Astrocyte (in vitro differentiated cells and primary cell): ENCODE data around the gene MYBPC1. TPM values are rescaled to one million over a fixed set of nuclear protein-coding genes. Genes with fewer than 3 reads are reported as not detected.

ENCODE experiments used
- DNase-seq: peaks from one replicate; pipeline ENCODE4 v3.0.0-alpha.2; 2010; ENCODE audit warnings: low read depth
- FAIRE-seq: peaks from 2 replicates; lab custom pipeline; 2011; peaks lifted over from hg19 to GRCh38; lab: Jason Lieb, UNC
- H2AFZ ChIP-seq: 2 replicates; pipeline ENCODE4 v1.6.0; 2012; ENCODE audit warnings: low read depth, low read length, inconsistent platforms
- H3K27ac ChIP-seq: 2 replicates; pipeline ENCODE4 v1.5.1; 2011; ENCODE audit warnings: low read depth, low read length, inconsistent platforms
- H3K27me3 ChIP-seq: 2 replicates; pipeline ENCODE4 v1.6.0; 2011; ENCODE audit warnings: low read length, inconsistent platforms; ENCODE audit not compliant: insufficient read depth
- H3K36me3 ChIP-seq: 2 replicates; pipeline ENCODE4 v1.5.1; 2011; ENCODE audit warnings: low read length, inconsistent platforms; ENCODE audit not compliant: insufficient read depth
- H3K4me1 ChIP-seq: 2 replicates; pipeline ENCODE4 v1.5.1; 2011; ENCODE audit warnings: low read length, inconsistent platforms; ENCODE audit not compliant: insufficient read depth
- H3K4me2 ChIP-seq: 2 replicates; pipeline ENCODE4 v1.6.0; 2012; ENCODE audit warnings: low read length, inconsistent platforms
- H3K4me3 ChIP-seq: 2 replicates; pipeline ENCODE4 v1.5.1; 2011; ENCODE audit warnings: low read depth, mild to moderate bottlenecking, low read length, inconsistent platforms; ENCODE audit not compliant: insufficient read depth
- H3K79me2 ChIP-seq: 2 replicates; pipeline ENCODE4 v1.6.0; 2012; ENCODE audit warnings: mild to moderate bottlenecking, low read length, inconsistent platforms; ENCODE audit not compliant: insufficient read depth
- H3K9ac ChIP-seq: 2 replicates; pipeline ENCODE4 v1.6.0; 2012; ENCODE audit warnings: mild to moderate bottlenecking, low read length, inconsistent platforms
- H3K9me3 ChIP-seq: 2 replicates; pipeline ENCODE4 v1.5.1; 2012; ENCODE audit warnings: low read depth, mild to moderate bottlenecking, low read length, inconsistent platforms; ENCODE audit not compliant: insufficient read depth
- H4K20me1 ChIP-seq: 2 replicates; pipeline ENCODE4 v1.6.0; 2012; ENCODE audit warnings: low read length, inconsistent platforms; ENCODE audit not compliant: insufficient read depth
- H3K27ac Mint-ChIP-seq: one replicate; pipeline ENCODE4 v1.8.0; 2021; ENCODE audit warnings: mild to moderate bottlenecking, mixed read lengths; ENCODE audit not compliant: unreplicated experiment
- H3K27me3 Mint-ChIP-seq: one replicate; pipeline ENCODE4 v1.8.0; 2021; ENCODE audit warnings: low read depth, mixed read lengths; ENCODE audit not compliant: unreplicated experiment
- H3K36me3 Mint-ChIP-seq: one replicate; pipeline ENCODE4 v1.8.0; 2021; ENCODE audit warnings: low read depth, mixed read lengths; ENCODE audit not compliant: unreplicated experiment
- H3K4me1 Mint-ChIP-seq: one replicate; pipeline ENCODE4 v1.8.0; 2021; ENCODE audit warnings: low read depth, mixed read lengths; ENCODE audit not compliant: unreplicated experiment
- H3K4me3 Mint-ChIP-seq: one replicate; pipeline ENCODE4 v1.8.0; 2021; ENCODE audit warnings: mild to moderate bottlenecking, moderate library complexity, mixed read lengths; ENCODE audit not compliant: unreplicated experiment
- H3K9me3 Mint-ChIP-seq: one replicate; pipeline ENCODE4 v1.8.0; 2021; ENCODE audit warnings: mild to moderate bottlenecking, mixed read lengths; ENCODE audit not compliant: unreplicated experiment
- CTCF ChIP-seq: IDR thresholded peaks from 2 replicates; pipeline ENCODE4 v1.5.1; 2011; ENCODE audit warnings: low read depth, mild to moderate bottlenecking, inconsistent platforms, low read length, moderate library complexity; ENCODE audit not compliant: insufficient read depth
- EZH2 ChIP-seq: IDR thresholded peaks from 2 replicates; pipeline ENCODE4 v1.6.1; 2012; ENCODE audit warnings: mild to moderate bottlenecking, low read length, inconsistent platforms; ENCODE audit not compliant: insufficient read depth
- total RNA-seq: library from RNA; stranded (reverse); gene quantifications from 2 replicates; pipeline ENCODE4 v1.2.1, GENCODE V29; 2021

The MYBPC1 gene
- total RNA-seq, 1 donor from 2014 or later, result not detected

- FAIRE-seq (no peak), DNase-seq (peak; percentile 20)
These were observed 90.3 kb downstream of the MYBPC1 start for GRCh38 chr12:101685092-101685491.

GRCh38 chr12:101686176-101686575, 91.4 kb downstream of the MYBPC1 start:
- Mint-ChIP-seq H3K4me1 (peaks cover 3% of the 10 kb centered on the region), H3K27me3 (peaks cover 3% of the 10 kb centered on the region), H3K36me3 (no peaks in the 10 kb centered on the region), H3K27ac (no peak overlapping the region), H3K4me3 (no peak overlapping the region), H3K9me3 (no peaks in the 10 kb centered on the region)
- TF ChIP-seq CTCF, result no peak
- Histone ChIP-seq H3K27me3 (no peaks in the 10 kb centered on the region), H3K79me2 (no peaks in the 10 kb centered on the region), H3K4me3 (no peak overlapping the region), H4K20me1 (no peaks in the 10 kb centered on the region), H3K4me2 (no peak overlapping the region), H3K4me1 (no peaks in the 10 kb centered on the region), H2AFZ (no peak overlapping the region), H3K9me3 (no peaks in the 10 kb centered on the region), H3K27ac (no peak overlapping the region), H3K9ac (no peak overlapping the region), H3K36me3 (no peaks in the 10 kb centered on the region)
- DNase-seq (no peak), FAIRE-seq (no peak)

More at GRCh38 chr12:101685092-101685491, 90.3 kb downstream of the MYBPC1 start:
- no peak for TF ChIP-seq EZH2
- TF ChIP-seq CTCF, result no peak
- H3K36me3 ChIP-seq, result no peaks in the 10 kb centered on the region
- no peak overlapping the region for H3K9ac ChIP-seq
- no peaks in the 10 kb centered on the region for H3K27me3 ChIP-seq
- no peak overlapping the region for H3K27ac ChIP-seq
- H3K4me1 ChIP-seq, result no peaks in the 10 kb centered on the region
- H3K79me2 ChIP-seq, result no peaks in the 10 kb centered on the region
- Mint-ChIP-seq H3K27me3 (peaks cover under 1% of the 10 kb centered on the region), H3K4me3 (no peak overlapping the region), H3K9me3 (no peaks in the 10 kb centered on the region), H3K36me3 (no peaks in the 10 kb centered on the region), H3K27ac (no peak overlapping the region), H3K4me1 (peaks cover 3% of the 10 kb centered on the region)
- H4K20me1 ChIP-seq, result no peaks in the 10 kb centered on the region
- no peak overlapping the region for H2AFZ ChIP-seq
- H3K4me2 ChIP-seq, result no peak overlapping the region
- no peaks in the 10 kb centered on the region for H3K9me3 ChIP-seq
- no peak overlapping the region for H3K4me3 ChIP-seq

GRCh38 chr12:101690544-101691098, 95.8 kb downstream of the MYBPC1 start:
- Histone ChIP-seq H3K9me3 (no peaks in the 10 kb centered on the region), H3K4me3 (no peak overlapping the region), H3K36me3 (no peaks in the 10 kb centered on the region), H2AFZ (no peak overlapping the region), H3K79me2 (no peaks in the 10 kb centered on the region), H3K27ac (no peak overlapping the region), H3K4me2 (no peak overlapping the region), H4K20me1 (no peaks in the 10 kb centered on the region), H3K27me3 (no peaks in the 10 kb centered on the region), H3K4me1 (no peaks in the 10 kb centered on the region), H3K9ac (no peak overlapping the region)
- Mint-ChIP-seq H3K4me1 (peaks cover 2% of the 10 kb centered on the region), H3K36me3 (no peaks in the 10 kb centered on the region), H3K4me3 (no peak overlapping the region), H3K9me3 (no peaks in the 10 kb centered on the region), H3K27me3 (peaks cover 7% of the 10 kb centered on the region), H3K27ac (no peak overlapping the region)
- no peak for TF ChIP-seq CTCF
- TF ChIP-seq EZH2, result no peak
- DNase-seq (no peak), FAIRE-seq (no peak)
